Gastrocnemius medialis (tissue), 4 donors: ENCODE results near the gene RABGAP1.

Experiments used
- CTCF ChIP-seq, 5 experiments: fragments of 450-650 bp in 3 of 5; fragments of 200-600 bp in 2 of 5; sonication (generic) in 2 of 5; IDR thresholded peaks in 4 of 5; conservative IDR thresholded peaks in 1 of 5; 1 replicate in 4 of 5; 2 replicates in 1 of 5; pipeline ENCODE4 v1.5.1; 2016 to 2019; ENCODE audit warnings: antibody characterized with exemption in 5 of 5, mild to moderate bottlenecking in 3 of 5, moderate library complexity in 3 of 5
- POLR2A ChIP-seq, 2 donors: fragments of 450-650 bp; IDR thresholded peaks; one replicate each; pipeline ENCODE4 v1.6.1; 2017; ENCODE audit warnings: antibody characterized with exemption in 2 of 2, mild to moderate bottlenecking in 2 of 2, moderate library complexity in 2 of 2

- no peak for TF ChIP-seq CTCF (IDR thresholded peaks at IDR 0.05 in 4 of 5, conservative IDR thresholded peaks at IDR 0.05 in 1 of 5)
- no peak for TF ChIP-seq POLR2A (IDR thresholded peaks at IDR 0.05)
Observed at GRCh38 chr9:123008909-123009308, 68.1 kb downstream of the RABGAP1 start.
